Astrocyte (in vitro differentiated cells and primary cell): ENCODE data around the gene GJB3.

Source experiments
- CTCF ChIP-seq: IDR thresholded peaks from 2 replicates; pipeline ENCODE4 v1.5.1; 2011; ENCODE audit warnings: low read depth, mild to moderate bottlenecking, inconsistent platforms, low read length, moderate library complexity; ENCODE audit not compliant: insufficient read depth
- EZH2 ChIP-seq: IDR thresholded peaks from 2 replicates; pipeline ENCODE4 v1.6.1; 2012; ENCODE audit warnings: mild to moderate bottlenecking, low read length, inconsistent platforms; ENCODE audit not compliant: insufficient read depth

- no peak for TF ChIP-seq CTCF
- TF ChIP-seq EZH2, result no peak
These were observed 30.4 kb upstream of the GJB3 start for GRCh38 chr1:34750610-34751009.
